ENCODE results near the gene SCNN1B. TPM values are rescaled to one million over a fixed set of nuclear protein-coding genes. Genes with fewer than 3 reads are reported as not detected.

Gene SCNN1B
- total RNA-seq, 2 experiments from 2014 or later, result not detected

GRCh38 chr16:23368469-23368868 lies 66.4 kb downstream of the SCNN1B start:
- intact Hi-C loops (cut with DNase I, micrococcal nuclease), result no loop called here
- Mint-ChIP-seq H3K4me1 (ENCODE audit: low read depth) (peaks cover 6% of the 10 kb centered on the region), H3K4me3 (no peak overlapping the region), H3K9me3 (no peaks in the 10 kb centered on the region), H3K36me3 (ENCODE audit: low read depth) (no peaks in the 10 kb centered on the region), H3K27ac (no peak overlapping the region), H3K27me3 (peaks cover 3% of the 10 kb centered on the region)
- Histone ChIP-seq H3K27me3 (ENCODE audit: control insufficient read depth in 1 of 2, insufficient read depth in 2 of 2, low read length in 2 of 2) (peaks cover 0 to 2% of the 10 kb centered on the region in 2 experiments), H3K4me3 (ENCODE audit: low read length) (no peak overlapping the region), H3K27ac (ENCODE audit: low read depth in 1 of 2, low read length in 2 of 2) (no peak overlapping the region), H3K4me1 (ENCODE audit: insufficient read depth, low read length) (peaks cover 3% of the 10 kb centered on the region), H3K9me3 (ENCODE audit: control insufficient read depth in 1 of 2, insufficient read depth in 1 of 2, low read length in 2 of 2) (no peaks in the 10 kb centered on the region), H3K36me3 (ENCODE audit: insufficient read depth, low read length) (no peaks in the 10 kb centered on the region)
- ChIA-PET CTCF (no interaction called here), POLR2A (no interaction called here)
- DNase-seq, result no peak
- TF ChIP-seq, protein P1, sequence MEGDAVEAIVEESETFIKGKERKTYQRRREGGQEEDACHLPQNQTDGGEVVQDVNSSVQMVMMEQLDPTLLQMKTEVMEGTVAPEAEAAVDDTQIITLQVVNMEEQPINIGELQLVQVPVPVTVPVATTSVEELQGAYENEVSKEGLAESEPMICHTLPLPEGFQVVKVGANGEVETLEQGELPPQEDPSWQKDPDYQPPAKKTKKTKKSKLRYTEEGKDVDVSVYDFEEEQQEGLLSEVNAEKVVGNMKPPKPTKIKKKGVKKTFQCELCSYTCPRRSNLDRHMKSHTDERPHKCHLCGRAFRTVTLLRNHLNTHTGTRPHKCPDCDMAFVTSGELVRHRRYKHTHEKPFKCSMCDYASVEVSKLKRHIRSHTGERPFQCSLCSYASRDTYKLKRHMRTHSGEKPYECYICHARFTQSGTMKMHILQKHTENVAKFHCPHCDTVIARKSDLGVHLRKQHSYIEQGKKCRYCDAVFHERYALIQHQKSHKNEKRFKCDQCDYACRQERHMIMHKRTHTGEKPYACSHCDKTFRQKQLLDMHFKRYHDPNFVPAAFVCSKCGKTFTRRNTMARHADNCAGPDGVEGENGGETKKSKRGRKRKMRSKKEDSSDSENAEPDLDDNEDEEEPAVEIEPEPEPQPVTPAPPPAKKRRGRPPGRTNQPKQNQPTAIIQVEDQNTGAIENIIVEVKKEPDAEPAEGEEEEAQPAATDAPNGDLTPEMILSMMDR (IDR thresholded peaks at IDR 0.05), result no peak
- no peak for ATAC-seq (ENCODE audit: poor library complexity)

DNA sequence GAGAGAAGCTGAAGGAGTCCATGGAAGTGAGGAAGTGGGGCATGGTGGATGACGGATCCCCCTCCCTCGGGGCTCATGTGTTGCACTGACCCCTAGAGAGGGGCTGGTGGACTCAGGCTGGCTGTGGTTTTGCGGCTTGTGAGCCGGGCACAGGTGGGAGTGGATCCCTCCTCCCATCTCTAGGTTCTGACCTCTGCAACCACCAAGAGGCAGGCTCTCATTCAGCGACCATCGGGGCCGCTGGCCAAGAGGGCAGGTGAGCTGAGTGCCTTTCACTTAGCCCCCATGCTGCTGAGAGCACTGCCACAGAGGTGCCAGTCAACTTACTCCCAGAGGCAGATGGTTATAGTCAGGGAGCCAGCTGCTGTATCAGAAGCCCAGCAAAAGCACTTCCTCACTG lies 67.3 kb downstream of the SCNN1B start:
- H3K27ac Mint-ChIP-seq, result no peak overlapping the region
- H3K27ac ChIP-seq (ENCODE audit: low read depth in 1 of 2, low read length in 2 of 2), result no peak overlapping the region
- ATAC-seq (ENCODE audit: poor library complexity) (no peak), DNase-seq (no peak)
- intact Hi-C loops (cut with DNase I, micrococcal nuclease), result no loop called here
- H3K27me3 Mint-ChIP-seq, result peaks cover 5% of the 10 kb centered on the region
- ChIA-PET POLR2A (no interaction called here), CTCF (no interaction called here)
- TF ChIP-seq, protein P1 (IDR thresholded peaks at IDR 0.05), result no peak
- H3K36me3 ChIP-seq (ENCODE audit: insufficient read depth, low read length), result no peaks in the 10 kb centered on the region
- H3K4me3 Mint-ChIP-seq, result no peak overlapping the region
- H3K4me1 Mint-ChIP-seq (ENCODE audit: low read depth), result peaks cover 6% of the 10 kb centered on the region
- peaks cover 0 to 2% of the 10 kb centered on the region in 2 experiments for H3K27me3 ChIP-seq (ENCODE audit: control insufficient read depth in 1 of 2, insufficient read depth in 2 of 2, low read length in 2 of 2)
- H3K4me3 ChIP-seq (ENCODE audit: low read length), result no peak overlapping the region
- H3K9me3 Mint-ChIP-seq, result no peaks in the 10 kb centered on the region
- peaks cover 3% of the 10 kb centered on the region for H3K4me1 ChIP-seq (ENCODE audit: insufficient read depth, low read length)
- H3K36me3 Mint-ChIP-seq (ENCODE audit: low read depth), result no peaks in the 10 kb centered on the region
- no peaks in the 10 kb centered on the region for H3K9me3 ChIP-seq (ENCODE audit: control insufficient read depth in 1 of 2, insufficient read depth in 1 of 2, low read length in 2 of 2)

GRCh38 chr16:23371368-23371767 lies 69.3 kb downstream of the SCNN1B start:
- POLR2A ChIA-PET, result no interaction called here
- intact Hi-C loops (cut with DNase I, micrococcal nuclease), result no loop called here
- ATAC-seq (ENCODE audit: poor library complexity), result no peak
- Histone ChIP-seq H3K36me3 (ENCODE audit: insufficient read depth, low read length) (no peaks in the 10 kb centered on the region), H3K4me1 (ENCODE audit: insufficient read depth, low read length) (no peaks in the 10 kb centered on the region), H3K9me3 (ENCODE audit: control insufficient read depth in 1 of 2, insufficient read depth in 1 of 2, low read length in 2 of 2) (no peaks in the 10 kb centered on the region), H3K27me3 (ENCODE audit: control insufficient read depth in 1 of 2, insufficient read depth in 2 of 2, low read length in 2 of 2) (peaks cover 0 to 2% of the 10 kb centered on the region in 2 experiments), H3K4me3 (ENCODE audit: low read length) (no peak overlapping the region), H3K27ac (ENCODE audit: low read depth in 1 of 2, low read length in 2 of 2) (no peak overlapping the region)
- no peaks in the 10 kb centered on the region for H3K36me3 Mint-ChIP-seq (ENCODE audit: low read depth)
- H3K9me3 Mint-ChIP-seq, result no peaks in the 10 kb centered on the region
- H3K27ac Mint-ChIP-seq, result no peak overlapping the region
- H3K4me1 Mint-ChIP-seq (ENCODE audit: low read depth), result no peaks in the 10 kb centered on the region
- peaks cover 5% of the 10 kb centered on the region for H3K27me3 Mint-ChIP-seq
- H3K4me3 Mint-ChIP-seq, result no peak overlapping the region
- TF ChIP-seq, protein P1 (IDR thresholded peaks at IDR 0.05), result no peak
- CTCF ChIA-PET, result no interaction called here
- no peak for DNase-seq
